ENCODE results near the gene TTC1.

The TTC1 gene

DNA sequence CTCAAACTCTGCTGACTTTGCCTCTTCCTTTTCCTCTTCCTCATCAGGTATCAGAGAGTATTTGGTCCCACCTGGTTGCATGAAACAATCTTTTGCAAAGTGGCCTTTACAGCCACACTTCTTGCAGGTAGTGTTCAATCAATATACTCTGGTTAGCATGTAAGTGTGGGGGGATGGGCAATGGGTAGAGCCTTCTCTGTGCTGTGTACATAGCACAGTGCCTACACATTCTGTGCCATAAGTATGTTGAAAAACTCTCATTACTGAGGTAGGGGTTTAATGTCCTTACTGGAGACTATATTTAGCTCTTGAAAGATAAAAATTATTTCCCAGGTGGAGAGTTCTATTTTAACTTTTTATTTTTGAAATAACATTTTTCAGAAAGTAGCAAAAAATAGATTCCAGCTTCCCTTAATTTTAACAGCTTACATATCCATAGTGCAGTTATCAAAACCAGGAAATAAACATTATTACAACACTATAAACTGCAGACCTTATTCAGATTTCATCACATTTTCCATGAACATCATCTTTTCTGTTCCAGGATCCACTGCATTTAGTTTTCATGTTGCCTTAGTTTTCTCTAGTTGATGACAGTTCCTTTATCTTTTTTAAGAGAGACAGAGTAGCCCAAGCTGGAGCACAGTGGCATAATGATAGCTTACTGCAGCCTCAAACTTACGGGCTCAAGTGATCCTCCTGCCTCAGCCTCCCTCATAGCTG is 15.1 kb downstream of the TTC1 start (continued):
- TF ChIP-seq ARNTL (CRISPR knock-in tag; IDR thresholded peaks at IDR 0.05; ENCODE audit: borderline replicate concordance, low read depth) (no peak), ZNF8 (CRISPR knock-in tag; IDR thresholded peaks at IDR 0.05) (no peak), ZNF565 (CRISPR knock-in tag; conservative IDR thresholded peaks at IDR 0.05; ENCODE audit: low read depth) (no peak), GLIS3 (CRISPR knock-in tag; IDR thresholded peaks at IDR 0.05) (no peak), ZC3H10 (CRISPR knock-in tag; IDR thresholded peaks at IDR 0.05) (no peak), ZFP30 (CRISPR knock-in tag; IDR thresholded peaks at IDR 0.05) (no peak), BACH2 (CRISPR knock-in tag; IDR thresholded peaks at IDR 0.05; ENCODE audit: borderline replicate concordance) (no peak), ZFP3 (CRISPR knock-in tag; IDR thresholded peaks at IDR 0.05) (no peak)

- TF ChIP-seq ISL1 (CRISPR knock-in tag; IDR thresholded peaks at IDR 0.05): no peak
These were observed 20.1 kb downstream of the TTC1 start for GRCh38 chr5:160029004-160029403.

DNA sequence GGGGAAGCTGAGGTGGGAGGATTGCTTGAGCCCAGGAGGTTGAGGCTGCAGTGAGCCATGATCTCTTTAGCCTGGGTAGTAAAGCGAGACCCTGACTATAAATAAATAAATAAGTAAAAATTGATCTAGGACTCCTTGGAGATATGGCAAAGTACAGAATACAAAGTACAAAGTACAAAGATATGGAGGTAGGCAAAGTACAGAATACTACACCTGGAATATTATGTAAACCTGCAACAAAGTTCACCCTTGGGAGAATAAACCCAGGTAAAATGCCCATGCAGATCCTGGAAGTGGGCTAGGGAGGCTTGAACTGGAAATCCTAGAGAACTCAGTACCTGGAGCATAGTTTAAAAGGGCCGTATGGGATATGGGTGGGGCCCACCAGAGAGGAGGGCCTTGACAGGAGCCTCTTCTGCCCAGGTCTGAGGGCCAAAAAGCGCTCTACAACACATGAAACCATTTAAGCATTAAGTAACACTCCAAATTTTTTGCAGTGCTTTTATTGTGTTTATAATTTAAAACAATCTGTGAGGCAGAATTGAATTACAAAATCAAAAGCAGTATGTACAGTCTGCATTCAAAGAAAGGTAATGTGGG is 20.7 kb downstream of the TTC1 start:
- no peak for ATAC-seq
- TF ChIP-seq TOX (CRISPR knock-in tag; IDR thresholded peaks at IDR 0.05; ENCODE audit: borderline replicate concordance) (no peak), ZNF565 (CRISPR knock-in tag; conservative IDR thresholded peaks at IDR 0.05; ENCODE audit: low read depth) (no peak), ESRRG (CRISPR knock-in tag; IDR thresholded peaks at IDR 0.05) (no peak), ARNTL (CRISPR knock-in tag; IDR thresholded peaks at IDR 0.05; ENCODE audit: borderline replicate concordance, low read depth) (no peak), ZNF70 (CRISPR knock-in tag; IDR thresholded peaks at IDR 0.05) (no peak), TCF4 (CRISPR knock-in tag; IDR thresholded peaks at IDR 0.05; ENCODE audit: borderline replicate concordance) (no peak), ZC3H10 (CRISPR knock-in tag; IDR thresholded peaks at IDR 0.05) (no peak), CREB5 (CRISPR knock-in tag; IDR thresholded peaks at IDR 0.05; ENCODE audit: low read depth) (no peak), PPARA (CRISPR knock-in tag; IDR thresholded peaks at IDR 0.05; ENCODE audit: borderline replicate concordance) (no peak), ZFP30 (CRISPR knock-in tag; IDR thresholded peaks at IDR 0.05) (no peak)
- TF ChIP-seq, protein P1, sequence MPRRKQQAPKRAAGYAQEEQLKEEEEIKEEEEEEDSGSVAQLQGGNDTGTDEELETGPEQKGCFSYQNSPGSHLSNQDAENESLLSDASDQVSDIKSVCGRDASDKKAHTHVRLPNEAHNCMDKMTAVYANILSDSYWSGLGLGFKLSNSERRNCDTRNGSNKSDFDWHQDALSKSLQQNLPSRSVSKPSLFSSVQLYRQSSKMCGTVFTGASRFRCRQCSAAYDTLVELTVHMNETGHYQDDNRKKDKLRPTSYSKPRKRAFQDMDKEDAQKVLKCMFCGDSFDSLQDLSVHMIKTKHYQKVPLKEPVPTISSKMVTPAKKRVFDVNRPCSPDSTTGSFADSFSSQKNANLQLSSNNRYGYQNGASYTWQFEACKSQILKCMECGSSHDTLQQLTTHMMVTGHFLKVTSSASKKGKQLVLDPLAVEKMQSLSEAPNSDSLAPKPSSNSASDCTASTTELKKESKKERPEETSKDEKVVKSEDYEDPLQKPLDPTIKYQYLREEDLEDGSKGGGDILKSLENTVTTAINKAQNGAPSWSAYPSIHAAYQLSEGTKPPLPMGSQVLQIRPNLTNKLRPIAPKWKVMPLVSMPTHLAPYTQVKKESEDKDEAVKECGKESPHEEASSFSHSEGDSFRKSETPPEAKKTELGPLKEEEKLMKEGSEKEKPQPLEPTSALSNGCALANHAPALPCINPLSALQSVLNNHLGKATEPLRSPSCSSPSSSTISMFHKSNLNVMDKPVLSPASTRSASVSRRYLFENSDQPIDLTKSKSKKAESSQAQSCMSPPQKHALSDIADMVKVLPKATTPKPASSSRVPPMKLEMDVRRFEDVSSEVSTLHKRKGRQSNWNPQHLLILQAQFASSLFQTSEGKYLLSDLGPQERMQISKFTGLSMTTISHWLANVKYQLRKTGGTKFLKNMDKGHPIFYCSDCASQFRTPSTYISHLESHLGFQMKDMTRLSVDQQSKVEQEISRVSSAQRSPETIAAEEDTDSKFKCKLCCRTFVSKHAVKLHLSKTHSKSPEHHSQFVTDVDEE (CRISPR knock-in tag; IDR thresholded peaks at IDR 0.05): no peak

More at GRCh38 chr5:160029004-160029403, 20.1 kb downstream of the TTC1 start:
- ATAC-seq: no peak

GRCh38 chr5:160030631-160031377 is 21.9 kb downstream of the TTC1 start:
- peak; percentile 47 for TF ChIP-seq ISL1 (CRISPR knock-in tag; IDR thresholded peaks at IDR 0.05)
- TF ChIP-seq PPARA (CRISPR knock-in tag; IDR thresholded peaks at IDR 0.05; ENCODE audit: borderline replicate concordance): no peak
- TF ChIP-seq CSDC2 (CRISPR knock-in tag; IDR thresholded peaks at IDR 0.05): no peak
- no peak for TF ChIP-seq RARB (CRISPR knock-in tag; IDR thresholded peaks at IDR 0.05)
- TF ChIP-seq TCF4 (CRISPR knock-in tag; IDR thresholded peaks at IDR 0.05; ENCODE audit: borderline replicate concordance): no peak
- TF ChIP-seq, protein P2, sequence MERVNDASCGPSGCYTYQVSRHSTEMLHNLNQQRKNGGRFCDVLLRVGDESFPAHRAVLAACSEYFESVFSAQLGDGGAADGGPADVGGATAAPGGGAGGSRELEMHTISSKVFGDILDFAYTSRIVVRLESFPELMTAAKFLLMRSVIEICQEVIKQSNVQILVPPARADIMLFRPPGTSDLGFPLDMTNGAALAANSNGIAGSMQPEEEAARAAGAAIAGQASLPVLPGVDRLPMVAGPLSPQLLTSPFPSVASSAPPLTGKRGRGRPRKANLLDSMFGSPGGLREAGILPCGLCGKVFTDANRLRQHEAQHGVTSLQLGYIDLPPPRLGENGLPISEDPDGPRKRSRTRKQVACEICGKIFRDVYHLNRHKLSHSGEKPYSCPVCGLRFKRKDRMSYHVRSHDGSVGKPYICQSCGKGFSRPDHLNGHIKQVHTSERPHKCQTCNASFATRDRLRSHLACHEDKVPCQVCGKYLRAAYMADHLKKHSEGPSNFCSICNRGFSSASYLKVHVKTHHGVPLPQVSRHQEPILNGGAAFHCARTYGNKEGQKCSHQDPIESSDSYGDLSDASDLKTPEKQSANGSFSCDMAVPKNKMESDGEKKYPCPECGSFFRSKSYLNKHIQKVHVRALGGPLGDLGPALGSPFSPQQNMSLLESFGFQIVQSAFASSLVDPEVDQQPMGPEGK (CRISPR knock-in tag; IDR thresholded peaks at IDR 0.05; ENCODE audit: borderline replicate concordance): no peak
- TF ChIP-seq TOX (CRISPR knock-in tag; IDR thresholded peaks at IDR 0.05; ENCODE audit: borderline replicate concordance): no peak
- TF ChIP-seq SNAI2 (CRISPR knock-in tag; IDR thresholded peaks at IDR 0.05): no peak
- peak; percentile 83 for ATAC-seq
